Liver (tissue), 9 donors: ENCODE measurements around the gene PHC2. TPM values are rescaled to one million over a fixed set of nuclear protein-coding genes. Genes with fewer than 3 reads are reported as not detected.
A peak's percentile ranks its signal among the peaks of the same experiment; 100 is the strongest.

ENCODE experiments used
- DNase-seq: peaks from one replicate; pipeline ENCODE4 v3.0.0-alpha.2; 2017; ENCODE audit warnings: low spot score
- H3K27ac ChIP-seq, 2 donors: one replicate each; pipeline ENCODE4 v1.7.0; 2013; ENCODE audit warnings: inconsistent platforms in 2 of 2, low read length in 2 of 2, control low read depth in 1 of 2, low read depth in 1 of 2, mild to moderate bottlenecking in 1 of 2
- H3K27me3 ChIP-seq, 4 donors: one replicate each; pipeline versions ENCODE4 v1.6.1 to v1.7.0; 2013; ENCODE audit warnings: low read length in 3 of 4, inconsistent platforms in 1 of 4, mild to moderate bottlenecking in 1 of 4, moderate library complexity in 1 of 4; ENCODE audit not compliant: control insufficient read depth in 4 of 4, insufficient read depth in 4 of 4
- H3K36me3 ChIP-seq, 4 donors: one replicate each; pipeline versions ENCODE4 v1.6.1 to v1.7.0; 2013; ENCODE audit warnings: low read length in 3 of 4, mild to moderate bottlenecking in 3 of 4, low read depth in 1 of 4, moderate library complexity in 1 of 4; ENCODE audit not compliant: control insufficient read depth in 4 of 4, insufficient read depth in 3 of 4
- H3K4me1 ChIP-seq, 4 donors: one replicate each; pipeline versions ENCODE4 v1.6.1 to v1.7.0; 2013; ENCODE audit warnings: low read length in 3 of 4, mild to moderate bottlenecking in 3 of 4, moderate library complexity in 1 of 4; ENCODE audit not compliant: control insufficient read depth in 4 of 4, insufficient read depth in 4 of 4
- H3K4me3 ChIP-seq, 3 donors: one replicate each; pipeline versions ENCODE4 v1.6.1 to v1.7.0; 2013; ENCODE audit warnings: low read length in 3 of 3, control low read depth in 1 of 3, low read depth in 1 of 3, mild to moderate bottlenecking in 1 of 3
- H3K9ac ChIP-seq, 2 donors: one replicate each; pipeline ENCODE4 v1.7.0; 2013; ENCODE audit warnings: low read length in 2 of 2, mild to moderate bottlenecking in 2 of 2, moderate library complexity in 2 of 2, control low read depth in 1 of 2, low read depth in 1 of 2
- H3K9me3 ChIP-seq, 4 donors: one replicate each; pipeline versions ENCODE4 v1.6.1 to v1.7.0; 2013; ENCODE audit warnings: low read length in 3 of 4; ENCODE audit not compliant: control insufficient read depth in 4 of 4
- CTCF ChIP-seq: fragments of 150-350 bp; IDR thresholded peaks from 2 replicates; pipeline ENCODE4 v1.5.1; 2017; ENCODE audit warnings: improper control_type of control experiment, low read depth, low read length; ENCODE audit not compliant: missing input control
- EGR1 ChIP-seq, 2 donors: IDR thresholded peaks; 2 replicates each; pipeline ENCODE4 v1.6.1; 2016 to 2018; ENCODE audit warnings: antibody characterized with exemption in 2 of 2, low read depth in 2 of 2
- GABPA ChIP-seq, 2 donors: IDR thresholded peaks in 1 of 2; conservative IDR thresholded peaks in 1 of 2; 2 replicates each; pipeline ENCODE4 v1.6.1; 2016; ENCODE audit warnings: antibody characterized with exemption in 2 of 2, mild to moderate bottlenecking in 1 of 2, moderate library complexity in 1 of 2
- HNF4A ChIP-seq, 2 donors: conservative IDR thresholded peaks; 2 replicates each; pipeline ENCODE4 v1.6.1; 2016; ENCODE audit warnings: antibody characterized with exemption in 2 of 2, mild to moderate bottlenecking in 2 of 2
- HNF4G ChIP-seq: IDR thresholded peaks from 2 replicates; pipeline ENCODE4 v1.6.1; 2016; ENCODE audit warnings: antibody characterized with exemption
- MAX ChIP-seq: IDR thresholded peaks from 2 replicates; pipeline ENCODE4 v1.6.1; 2016; ENCODE audit warnings: antibody characterized with exemption
- RXRA ChIP-seq, 2 donors: IDR thresholded peaks; 2 replicates each; pipeline ENCODE4 v1.6.1; 2017 to 2018; ENCODE audit warnings: antibody characterized with exemption in 2 of 2, mild to moderate bottlenecking in 1 of 2
- SP1 ChIP-seq: IDR thresholded peaks from 2 replicates; pipeline ENCODE4 v1.6.1; 2018; ENCODE audit warnings: antibody characterized with exemption, mild to moderate bottlenecking
- WGBS: extraction: QIAGEN DNeasy Blood & Tissue Kit; methylation state at CpG from one replicate; pipeline ENCODE4 v1.1.7; 2013; 5-methylcytosine and 5-hydroxymethylcytosine counted together
- polyA plus RNA-seq, 2 donors: library from polyadenylated mRNA; stranded (reverse) in 1 of 2; unstranded in 1 of 2; fragments of 200-250 nt in 1 of 2; fragments of >200 nt in 1 of 2; fragmentation: Nextera tagmentation in 1 of 2; extraction: Ambion mirVana in 1 of 2; gene quantifications; one replicate each; pipeline versions ENCODE4 v1.2.1 to v1.2.3, GENCODE V29; 2013 to 2015
- total RNA-seq, 2 donors: library from RNA; depleted of rRNA; stranded (reverse); fragments of >200 nt; gene quantifications; one replicate each; pipeline ENCODE4 v1.2.3, GENCODE V29; 2014
- TF ChIP-seq, protein P1 (sequence below): IDR thresholded peaks from 2 replicates; pipeline ENCODE4 v1.6.1; 2016; ENCODE audit warnings: antibody characterized with exemption, mild to moderate bottlenecking
- donor health status: healthy.
- donor health status: healthy.
- donor health status: healthy.
- donor health status: healthy.
- donor health status: healthy.

PHC2 gene
- total and polyA plus RNA-seq, 4 donors: 19.1 to 67.8 (median 44.7) TPM

DNA sequence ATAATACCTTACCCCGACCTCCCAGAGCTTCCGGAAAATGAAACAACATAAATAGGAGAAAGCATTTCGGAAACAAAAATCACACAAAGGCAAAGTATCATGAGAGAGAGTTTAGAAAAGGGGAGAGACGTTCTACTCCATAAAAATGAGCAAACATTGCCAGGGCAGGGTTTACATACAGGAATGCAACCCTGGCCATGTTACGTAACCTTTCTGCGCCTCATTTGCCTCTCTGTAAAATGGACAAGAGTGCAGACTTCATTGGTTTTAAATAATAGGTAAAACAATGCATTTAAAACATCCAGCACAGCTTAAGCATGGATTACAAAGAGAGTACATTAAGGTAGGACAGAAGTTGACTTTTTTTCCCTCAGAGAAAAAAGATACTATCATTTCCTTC, 45.6 kb downstream of the PHC2 start:
- no peaks in the 10 kb centered on the region for H3K27me3 ChIP-seq
- TF ChIP-seq, protein P1, sequence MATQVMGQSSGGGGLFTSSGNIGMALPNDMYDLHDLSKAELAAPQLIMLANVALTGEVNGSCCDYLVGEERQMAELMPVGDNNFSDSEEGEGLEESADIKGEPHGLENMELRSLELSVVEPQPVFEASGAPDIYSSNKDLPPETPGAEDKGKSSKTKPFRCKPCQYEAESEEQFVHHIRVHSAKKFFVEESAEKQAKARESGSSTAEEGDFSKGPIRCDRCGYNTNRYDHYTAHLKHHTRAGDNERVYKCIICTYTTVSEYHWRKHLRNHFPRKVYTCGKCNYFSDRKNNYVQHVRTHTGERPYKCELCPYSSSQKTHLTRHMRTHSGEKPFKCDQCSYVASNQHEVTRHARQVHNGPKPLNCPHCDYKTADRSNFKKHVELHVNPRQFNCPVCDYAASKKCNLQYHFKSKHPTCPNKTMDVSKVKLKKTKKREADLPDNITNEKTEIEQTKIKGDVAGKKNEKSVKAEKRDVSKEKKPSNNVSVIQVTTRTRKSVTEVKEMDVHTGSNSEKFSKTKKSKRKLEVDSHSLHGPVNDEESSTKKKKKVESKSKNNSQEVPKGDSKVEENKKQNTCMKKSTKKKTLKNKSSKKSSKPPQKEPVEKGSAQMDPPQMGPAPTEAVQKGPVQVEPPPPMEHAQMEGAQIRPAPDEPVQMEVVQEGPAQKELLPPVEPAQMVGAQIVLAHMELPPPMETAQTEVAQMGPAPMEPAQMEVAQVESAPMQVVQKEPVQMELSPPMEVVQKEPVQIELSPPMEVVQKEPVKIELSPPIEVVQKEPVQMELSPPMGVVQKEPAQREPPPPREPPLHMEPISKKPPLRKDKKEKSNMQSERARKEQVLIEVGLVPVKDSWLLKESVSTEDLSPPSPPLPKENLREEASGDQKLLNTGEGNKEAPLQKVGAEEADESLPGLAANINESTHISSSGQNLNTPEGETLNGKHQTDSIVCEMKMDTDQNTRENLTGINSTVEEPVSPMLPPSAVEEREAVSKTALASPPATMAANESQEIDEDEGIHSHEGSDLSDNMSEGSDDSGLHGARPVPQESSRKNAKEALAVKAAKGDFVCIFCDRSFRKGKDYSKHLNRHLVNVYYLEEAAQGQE: no peak
- TF ChIP-seq RXRA (IDR thresholded peaks at IDR 0.05) (no peak), EGR1 (IDR thresholded peaks at IDR 0.05; ENCODE audit: low read depth in 2 of 2) (no peak), HNF4A (conservative IDR thresholded peaks at IDR 0.05) (no peak), SP1 (no peak), HNF4G (no peak)
- H3K27ac ChIP-seq: no peak overlapping the region
- H3K4me1 ChIP-seq: no peaks in the 10 kb centered on the region
- H3K36me3 ChIP-seq: no peaks in the 10 kb centered on the region
- H3K9ac ChIP-seq: no peak overlapping the region
- DNase-seq: no peak
- H3K4me3 ChIP-seq: no peak overlapping the region
- WGBS: 91% methylated on average over 6 of the region's 6 CpGs
- no peaks in the 10 kb centered on the region for H3K9me3 ChIP-seq

DNA sequence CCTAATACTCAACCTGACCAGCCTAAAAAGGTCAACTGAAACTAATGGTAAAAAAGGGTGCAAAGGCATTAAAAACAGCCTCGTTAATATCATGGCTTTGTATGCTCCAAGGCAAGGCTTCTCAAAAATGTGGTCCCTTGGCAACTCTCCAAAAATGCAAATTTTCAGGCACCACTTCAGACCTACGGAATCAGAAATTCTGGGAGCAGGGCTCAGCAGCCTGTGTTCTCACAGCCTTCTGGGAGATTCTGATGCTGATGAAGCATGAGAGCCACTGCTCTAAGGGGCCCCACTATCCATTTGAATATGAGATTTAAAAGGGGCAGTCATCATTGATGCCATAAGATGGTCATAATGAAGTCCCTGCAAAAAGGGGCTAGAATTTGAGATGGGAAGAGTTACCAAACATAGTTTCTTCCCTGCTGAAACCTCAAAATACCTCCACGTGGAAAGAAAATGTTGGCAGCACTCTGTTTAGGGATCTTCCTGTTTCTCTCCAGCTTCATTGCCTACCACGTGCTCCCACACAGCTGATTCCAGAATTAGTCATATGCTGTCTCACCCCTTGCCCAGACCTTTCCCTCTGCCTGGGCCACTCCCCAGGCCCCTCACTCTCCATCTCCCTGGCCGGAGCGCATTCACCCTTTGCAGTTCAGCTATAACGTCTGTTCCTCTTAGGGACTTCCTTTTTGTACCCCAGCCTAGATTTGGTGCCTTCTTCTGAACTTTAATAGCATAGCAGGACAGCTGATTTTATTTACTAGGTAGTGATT, 46.7 kb downstream of the PHC2 start:
- 67% methylated on average over 7 of the region's 7 CpGs for WGBS
- H3K27me3 ChIP-seq: no peaks in the 10 kb centered on the region
- no peaks in the 10 kb centered on the region for H3K36me3 ChIP-seq
- TF ChIP-seq, protein P1: no peak
- TF ChIP-seq GABPA (IDR thresholded peaks at IDR 0.05 in 1 of 2, conservative IDR thresholded peaks at IDR 0.05 in 1 of 2) (no peak), CTCF (no peak), HNF4A (conservative IDR thresholded peaks at IDR 0.05) (no peak), EGR1 (IDR thresholded peaks at IDR 0.05; ENCODE audit: low read depth in 2 of 2) (no peak), MAX (peak; percentile 19)
- H3K27ac ChIP-seq: no peak overlapping the region
- no peaks in the 10 kb centered on the region for H3K9me3 ChIP-seq
- H3K9ac ChIP-seq: no peak overlapping the region
- H3K4me1 ChIP-seq: peaks cover 0 to 6% (median 2%) of the 10 kb centered on the region in 4 donors
- no peak overlapping the region for H3K4me3 ChIP-seq
- DNase-seq: no peak
